Fibroblast of skin of right biceps (primary cell): ENCODE results near the gene ANKRD18B.
"Not testable (repeated sequence)": the region's sequence is repeated elsewhere in the genome, so short reads cannot be mapped to it uniquely, and the experiment has no call there.

Experiments
- DNase-seq: peaks from one replicate; pipeline ENCODE4 v3.0.0-alpha.2; 2013

ANKRD18B gene

DNA sequence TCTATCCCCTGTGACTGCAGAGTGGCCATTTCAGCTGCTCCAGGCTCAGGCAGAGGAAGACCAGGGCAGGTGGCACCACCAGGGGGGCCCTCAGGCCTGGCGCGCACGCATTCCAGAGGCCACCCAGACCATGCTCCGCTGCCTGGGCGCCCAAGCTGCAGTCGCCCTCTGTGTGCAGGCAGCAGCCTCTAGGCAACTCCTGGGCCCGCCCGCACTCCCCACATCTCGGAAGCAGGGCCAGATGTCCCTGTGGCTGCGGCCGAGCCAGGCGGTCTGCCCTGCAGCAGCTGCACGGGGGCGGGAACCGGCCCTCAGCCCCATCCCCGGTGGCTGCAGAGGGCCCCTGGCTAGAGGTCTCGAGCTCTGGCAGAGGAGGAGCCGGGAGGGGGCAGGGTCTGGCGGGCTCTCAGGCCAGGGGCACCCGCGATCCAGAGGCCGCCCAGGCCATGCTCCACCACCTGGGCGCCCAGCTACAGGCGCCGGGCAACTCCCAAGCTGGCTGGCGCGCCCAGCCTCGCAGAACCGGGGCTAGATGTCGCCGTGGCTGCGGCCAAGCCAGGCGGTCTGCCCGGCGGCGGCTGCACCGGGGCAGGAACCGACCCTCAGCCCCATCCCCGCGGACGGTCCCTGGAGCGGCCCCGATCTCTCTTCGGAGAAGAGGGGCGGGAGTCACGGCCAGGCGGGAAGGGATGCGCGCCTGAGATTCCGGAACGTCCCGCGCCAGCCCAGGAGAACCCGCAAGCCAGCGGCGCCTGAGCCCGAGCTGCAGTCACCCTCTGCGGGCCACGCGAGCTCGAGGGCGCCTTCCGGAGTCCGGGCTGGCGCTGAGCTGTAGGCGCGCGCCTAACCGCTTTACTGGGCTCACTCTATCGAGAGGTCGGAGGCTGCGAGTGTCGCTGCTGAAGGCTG is at the start of gene ANKRD18B:
TSS of gene ANKRD18B (plus strand) at position 855 of the 909 bp plus-strand sequence. CDS start 239 bp downstream, outside the sequence.
- DNase-seq: peak; percentile 46

DNA sequence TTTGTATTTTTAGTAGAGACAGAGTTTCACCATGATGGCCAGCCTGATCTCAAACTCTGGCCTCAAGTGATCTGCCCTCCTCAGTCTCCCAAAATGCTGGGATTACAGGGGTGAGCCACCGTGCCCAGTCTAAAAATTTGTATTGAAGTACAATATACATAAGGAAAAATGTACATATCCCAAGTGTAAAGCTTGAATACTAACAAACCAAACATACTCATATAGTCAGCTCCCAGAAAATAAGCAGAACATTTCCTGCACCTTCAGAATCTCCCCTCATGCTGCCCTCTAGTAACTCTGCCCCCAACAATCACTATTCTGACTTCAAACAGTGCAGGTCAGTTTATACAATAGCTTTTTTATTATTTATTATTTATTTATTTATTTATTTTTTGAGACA is 48.7 kb upstream of the ANKRD18B start:
- DNase-seq: no peak

DNA sequence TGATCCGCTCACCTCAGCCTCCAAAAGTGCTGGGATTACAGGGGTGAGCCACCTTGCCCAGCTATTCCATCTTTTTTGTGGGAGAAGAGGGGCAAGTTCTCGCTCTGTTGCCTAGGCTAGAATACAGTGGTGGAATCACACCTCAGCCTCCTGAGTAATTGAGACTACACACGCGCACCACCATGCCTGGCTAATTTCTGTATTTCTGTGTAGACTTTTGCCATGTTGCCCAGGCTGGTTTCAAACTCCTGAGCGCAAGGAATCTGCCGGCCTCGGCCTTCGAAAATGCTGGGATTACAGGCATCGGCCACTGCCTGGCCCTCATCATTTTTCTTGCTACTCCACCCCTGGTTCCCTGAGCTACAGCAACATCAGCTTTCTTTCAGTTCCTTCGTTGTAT is 47.5 kb upstream of the ANKRD18B start:
- DNase-seq: no peak

DNA sequence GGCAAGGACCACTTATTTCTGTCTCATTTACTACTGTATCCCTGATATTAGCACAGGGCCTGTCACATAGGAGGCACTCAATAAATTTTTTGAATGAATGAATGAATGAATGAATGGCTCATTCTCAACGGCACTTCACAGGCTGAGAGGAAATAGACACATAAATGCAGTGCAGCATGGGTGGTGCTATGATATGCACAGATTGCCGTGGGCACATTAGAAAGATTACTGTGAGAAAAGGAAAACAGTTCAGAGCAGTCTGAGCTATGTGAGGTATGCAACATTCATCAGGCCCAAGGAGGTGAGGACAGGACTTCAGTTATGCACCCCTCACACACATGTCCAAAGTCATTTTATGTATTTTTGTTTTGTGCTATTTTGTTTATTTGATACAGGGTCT is 43.9 kb upstream of the ANKRD18B start:
- DNase-seq: peak; percentile 18

DNA sequence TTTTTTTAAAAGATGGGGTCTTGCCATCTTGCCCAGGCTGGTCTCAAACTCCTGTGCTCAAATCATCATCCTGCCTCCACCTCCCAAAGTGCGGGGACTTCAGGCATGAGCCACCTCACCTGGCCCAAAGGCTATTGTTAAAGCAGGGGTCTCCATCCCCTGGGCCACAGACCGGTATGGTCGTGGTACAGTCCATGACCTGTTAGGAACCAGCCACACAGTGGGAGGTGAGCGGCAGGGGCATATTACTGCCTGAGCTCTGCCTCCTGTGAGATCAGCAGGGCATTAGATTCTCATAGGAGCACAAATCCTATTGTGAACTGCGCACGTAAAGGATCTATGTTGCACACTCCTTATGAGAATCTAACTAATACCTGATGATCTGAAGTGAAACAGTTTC is 43.1 kb upstream of the ANKRD18B start:
- no peak for DNase-seq

DNA sequence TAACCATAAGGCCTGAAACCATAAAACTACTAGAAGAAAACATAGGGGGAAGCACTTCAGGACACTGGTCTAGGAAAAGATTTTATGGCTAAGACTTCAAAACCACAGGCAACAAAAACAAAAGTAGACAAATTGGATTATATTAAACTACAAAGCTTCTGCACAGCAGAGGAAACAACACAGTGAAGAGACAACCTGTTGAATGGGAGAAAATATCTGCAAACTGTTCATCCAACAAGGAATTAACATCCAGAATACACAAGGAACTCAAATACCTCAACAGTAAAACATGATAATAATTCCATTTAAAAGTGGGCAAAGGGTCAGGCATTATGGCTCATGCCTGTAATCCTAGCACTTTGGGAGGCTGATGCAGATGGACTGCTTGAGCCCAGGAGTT is 38.7 kb upstream of the ANKRD18B start:
- not testable (repeated sequence) for DNase-seq

DNA sequence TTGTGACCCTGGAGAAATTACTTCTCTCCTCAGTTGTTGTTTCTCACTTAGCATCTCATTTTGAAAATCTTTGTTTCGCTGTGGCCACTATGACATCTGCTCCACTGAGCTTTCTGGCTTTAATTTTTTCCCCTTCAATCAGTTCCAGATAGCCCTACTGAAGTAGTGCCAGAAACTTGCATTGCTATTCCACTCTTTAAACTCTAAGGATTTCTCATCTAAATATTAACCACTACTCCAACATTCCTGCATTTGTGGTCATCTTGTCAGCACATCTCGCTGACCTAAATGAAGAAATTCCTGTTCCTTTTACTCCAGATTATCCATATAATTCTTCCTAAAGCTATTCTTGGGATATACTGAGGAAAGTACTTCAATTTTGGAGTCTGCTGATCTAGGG is 35.0 kb upstream of the ANKRD18B start:
- peak; percentile 79 for DNase-seq

DNA sequence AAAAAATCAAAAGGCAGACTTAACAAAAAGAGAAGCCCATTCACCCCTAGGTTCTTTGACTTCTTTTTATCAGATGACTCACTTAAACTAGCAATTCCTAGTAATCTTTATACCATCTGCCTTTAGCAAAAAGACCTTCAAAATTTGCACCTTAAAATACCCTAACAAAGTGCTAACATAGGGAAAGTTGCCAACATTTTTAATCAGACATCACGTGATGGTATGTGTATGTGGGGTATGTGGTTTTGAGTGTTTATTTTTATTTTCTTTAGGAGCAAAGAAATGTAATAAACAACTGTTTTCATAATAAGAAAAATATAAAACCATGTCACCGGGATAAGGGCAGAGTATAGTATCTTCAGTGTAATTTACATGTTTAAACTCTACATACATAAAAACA is 30.2 kb upstream of the ANKRD18B start:
- not testable (repeated sequence) for DNase-seq

DNA sequence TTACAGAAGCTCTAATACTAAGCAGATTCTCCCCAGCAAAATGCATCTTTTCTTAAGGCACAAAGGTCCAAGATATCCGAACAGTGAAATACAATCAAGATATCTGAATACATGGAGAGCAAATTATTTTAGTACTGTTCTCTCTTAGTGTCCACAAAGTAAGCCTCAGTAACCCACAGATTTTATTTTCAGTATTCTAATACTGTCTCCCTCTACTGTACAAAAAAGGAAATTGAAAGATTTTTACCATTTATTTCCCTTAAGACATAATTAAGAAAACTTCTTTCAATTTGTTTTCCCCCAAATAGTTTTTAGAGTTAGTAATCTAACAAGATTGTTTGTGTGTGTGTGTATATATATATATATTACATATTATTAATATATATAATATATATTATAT is 25.7 kb upstream of the ANKRD18B start:
- peak; percentile 10 for DNase-seq

DNA sequence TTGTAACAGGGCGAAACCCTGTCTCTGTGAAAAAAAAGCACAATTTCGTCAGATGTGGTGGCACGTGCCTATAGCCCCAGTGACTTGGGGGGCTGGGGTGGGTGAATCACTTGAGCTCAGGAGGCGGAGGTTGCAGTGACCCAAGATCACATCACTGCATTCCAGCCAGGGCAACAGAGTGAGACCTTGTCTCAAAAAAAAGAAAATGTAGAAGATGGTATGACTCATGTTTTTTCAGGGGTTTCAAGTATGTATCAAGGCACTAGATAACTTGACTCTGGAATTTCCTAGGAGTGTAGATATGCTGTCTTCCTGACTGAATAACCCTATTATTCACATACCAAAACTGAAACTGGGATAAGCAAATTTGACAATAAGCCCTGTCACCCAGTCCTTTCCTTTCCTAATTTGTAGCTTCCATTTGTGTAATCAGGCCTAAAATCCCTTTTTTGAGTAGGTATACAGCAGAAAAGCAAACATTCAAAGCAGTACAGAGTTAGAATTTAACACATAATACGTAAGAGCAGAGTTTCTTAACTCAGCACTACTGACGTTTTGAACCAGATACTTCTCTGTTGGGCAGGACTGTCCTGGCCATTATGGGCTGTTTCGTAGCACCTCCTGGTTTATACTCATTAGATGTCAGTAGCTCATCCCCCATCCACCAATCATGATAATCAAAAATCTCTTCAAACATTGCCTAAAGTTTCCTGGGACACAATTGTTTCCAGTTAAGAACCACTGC is 17.3 kb upstream of the ANKRD18B start:
- DNase-seq: peak; percentile 99

DNA sequence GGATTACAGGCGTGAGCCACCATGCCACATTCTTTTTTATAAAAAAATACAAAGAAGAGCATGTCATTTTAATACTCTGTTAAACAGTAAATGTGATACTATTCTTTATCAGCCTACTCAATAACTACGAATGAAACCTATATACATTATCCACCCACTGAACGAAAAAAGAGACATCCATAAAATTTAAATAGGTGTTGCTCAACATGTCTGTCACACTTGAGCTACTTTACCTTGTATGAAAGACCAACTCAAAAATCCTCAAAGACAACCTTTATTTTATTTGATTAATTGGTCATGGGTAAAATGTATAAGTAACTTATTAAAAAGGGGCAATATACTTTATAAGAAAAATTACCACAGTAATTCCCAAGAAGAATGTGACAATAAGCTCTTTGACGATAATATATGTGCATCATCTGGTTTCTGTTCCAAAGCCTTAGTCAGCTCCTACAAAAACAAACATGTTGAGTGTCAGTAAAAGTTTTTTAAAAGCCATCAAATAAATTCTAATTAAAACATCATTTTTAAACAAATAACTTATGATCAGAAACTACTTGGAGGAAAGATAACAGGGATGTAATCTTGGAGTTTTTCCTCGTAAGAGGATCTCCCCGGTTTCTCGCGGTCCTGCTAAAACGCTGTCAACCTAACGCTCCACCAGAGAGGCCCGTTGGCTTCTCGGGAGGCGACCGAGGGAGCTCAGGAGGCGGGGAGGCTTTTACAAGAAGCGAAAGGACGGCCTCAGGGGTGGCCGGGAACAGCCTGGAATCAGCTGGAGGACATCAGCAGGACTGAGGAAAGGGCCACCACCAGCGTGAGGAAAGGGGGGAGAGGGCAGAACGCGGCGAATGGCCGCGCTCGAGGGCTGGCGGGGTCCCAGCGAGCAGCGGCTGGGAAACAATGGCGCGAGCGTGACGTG is 13.5 kb upstream of the ANKRD18B start:
- DNase-seq: peak; percentile 69

DNA sequence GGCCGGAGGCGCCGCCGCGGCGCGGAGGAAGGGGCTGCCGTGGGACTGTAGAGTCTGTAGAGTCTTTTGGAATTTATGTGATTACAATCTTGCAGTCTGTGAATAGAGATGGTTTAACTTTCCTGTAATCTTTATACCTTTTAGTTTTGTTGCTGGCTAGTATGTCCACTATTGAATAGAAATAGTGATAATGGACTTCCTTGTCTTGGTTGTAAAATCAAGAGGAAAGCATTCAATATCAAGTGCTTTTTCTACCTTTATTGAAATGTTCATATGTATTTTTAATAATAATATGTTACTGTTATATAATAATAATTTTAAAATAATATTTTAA is 12.9 kb upstream of the ANKRD18B start:
- DNase-seq: not testable (repeated sequence)

DNA sequence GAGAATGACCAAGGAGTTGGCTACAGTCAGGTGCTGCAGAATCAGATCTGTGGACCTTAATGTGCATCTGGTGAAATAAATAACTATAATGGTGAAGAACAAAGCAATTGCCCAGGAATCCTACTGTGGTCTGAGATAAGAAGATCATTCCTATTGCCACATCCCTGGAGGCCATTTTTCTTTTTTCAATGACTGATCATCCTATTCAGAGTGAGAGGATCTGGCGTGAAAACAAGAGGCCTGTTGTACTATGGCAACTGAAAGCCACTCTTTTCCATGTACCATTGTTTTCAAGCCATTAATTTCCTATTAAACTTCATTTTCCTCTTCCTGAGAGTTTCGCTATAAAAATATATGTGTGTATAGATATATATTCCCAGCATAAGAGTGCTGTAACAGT is 11.5 kb upstream of the ANKRD18B start:
- DNase-seq: not testable (repeated sequence)

DNA sequence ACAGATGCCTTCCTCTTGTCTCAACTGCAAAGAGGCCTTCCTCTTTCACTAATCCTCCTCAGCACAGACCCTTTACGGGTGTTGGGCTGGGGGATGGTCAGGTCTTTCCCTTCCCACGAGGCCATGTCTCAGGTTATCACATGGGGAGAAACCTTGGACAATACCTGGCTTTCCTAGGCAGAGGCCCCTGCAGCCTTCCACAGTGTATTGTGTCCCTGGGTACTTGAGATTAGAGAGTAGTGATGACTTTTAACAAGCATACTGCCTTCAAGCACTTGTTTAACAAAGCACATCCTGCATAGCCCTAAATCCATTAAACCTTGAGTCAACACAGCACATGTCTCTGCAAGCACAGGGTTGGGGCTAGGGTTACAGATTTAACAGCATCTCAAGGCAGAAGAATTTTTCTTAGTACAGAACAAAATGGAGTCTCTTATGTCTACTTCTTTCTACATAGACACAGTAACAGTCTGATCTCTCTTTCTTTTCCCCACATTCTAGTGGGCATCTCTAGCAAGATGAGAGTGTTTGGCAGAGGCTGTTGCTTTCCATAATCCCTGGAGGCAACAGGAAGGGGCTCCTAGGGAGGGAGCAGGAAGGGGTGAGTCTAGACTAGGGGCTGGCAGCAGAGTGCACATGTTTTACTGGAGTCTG is 8.6 kb upstream of the ANKRD18B start:
- not testable (repeated sequence) for DNase-seq

DNA sequence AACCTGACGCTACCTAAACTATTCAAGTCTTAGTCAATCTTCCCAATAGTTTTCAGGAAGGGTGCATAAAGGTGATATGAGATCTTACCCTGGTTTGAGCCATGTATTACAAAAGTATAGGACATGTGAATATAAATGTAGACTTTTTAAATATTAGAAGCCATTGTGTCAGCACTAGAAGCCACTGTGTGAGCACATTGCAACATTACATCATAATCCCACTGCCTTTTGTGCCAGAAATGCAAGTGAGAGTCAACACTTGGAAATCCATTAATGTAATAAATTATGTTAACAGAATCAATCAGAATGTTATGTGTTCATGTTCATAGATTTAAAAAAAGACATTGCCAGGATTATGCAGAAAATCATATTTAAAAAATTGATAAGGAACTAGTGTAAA is 7.7 kb upstream of the ANKRD18B start:
- DNase-seq: not testable (repeated sequence)

DNA sequence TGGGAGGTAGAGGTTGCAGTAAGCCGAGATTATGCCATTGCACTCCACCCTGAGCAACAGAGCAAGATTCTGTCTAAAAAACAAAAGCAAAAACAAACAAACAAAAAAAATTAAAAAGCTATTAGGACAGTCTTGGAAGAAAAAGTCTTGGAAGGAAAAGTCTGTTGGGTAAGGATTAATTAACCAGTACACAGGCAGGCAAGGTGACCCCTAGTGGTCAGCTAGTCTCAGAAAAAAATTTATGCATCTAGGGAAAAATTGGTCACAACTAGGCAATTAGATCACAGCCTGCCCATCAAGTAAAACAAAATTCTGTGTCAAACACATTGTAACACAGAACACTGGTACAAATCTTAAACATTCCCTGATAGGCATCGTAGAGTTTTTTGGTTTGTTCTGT is 6.7 kb upstream of the ANKRD18B start:
- peak; percentile 57 for DNase-seq

DNA sequence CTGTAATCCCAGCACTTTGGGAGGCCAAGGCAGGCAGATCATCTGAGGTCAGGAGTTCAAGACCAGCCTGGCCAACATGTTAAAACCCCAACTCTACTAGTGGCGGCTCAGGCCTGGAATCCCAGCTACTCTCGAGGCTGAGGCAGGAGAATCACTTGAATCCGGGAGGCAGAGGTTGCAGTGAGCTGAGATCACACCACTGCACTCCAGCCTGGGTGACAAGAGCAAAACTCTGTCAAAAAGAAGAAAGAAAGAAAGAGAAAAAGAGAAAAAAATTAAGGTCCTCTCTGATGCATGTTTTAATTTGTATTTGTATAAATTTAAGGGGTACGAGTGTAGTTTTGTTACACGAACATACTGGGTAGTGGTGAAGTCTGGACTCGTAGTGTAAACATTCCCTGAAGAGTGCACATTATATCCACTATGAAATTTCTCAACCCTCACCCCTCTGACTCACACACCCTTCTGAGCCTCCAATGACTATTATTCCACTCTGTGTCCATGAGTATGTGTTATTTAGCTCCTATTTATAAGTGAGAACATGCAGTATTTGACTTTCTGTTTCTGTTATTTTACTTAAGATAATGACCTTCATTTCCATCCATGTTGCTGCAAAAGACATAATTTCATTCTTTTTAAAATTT is 6.0 kb upstream of the ANKRD18B start:
- peak; percentile 67 for DNase-seq

DNA sequence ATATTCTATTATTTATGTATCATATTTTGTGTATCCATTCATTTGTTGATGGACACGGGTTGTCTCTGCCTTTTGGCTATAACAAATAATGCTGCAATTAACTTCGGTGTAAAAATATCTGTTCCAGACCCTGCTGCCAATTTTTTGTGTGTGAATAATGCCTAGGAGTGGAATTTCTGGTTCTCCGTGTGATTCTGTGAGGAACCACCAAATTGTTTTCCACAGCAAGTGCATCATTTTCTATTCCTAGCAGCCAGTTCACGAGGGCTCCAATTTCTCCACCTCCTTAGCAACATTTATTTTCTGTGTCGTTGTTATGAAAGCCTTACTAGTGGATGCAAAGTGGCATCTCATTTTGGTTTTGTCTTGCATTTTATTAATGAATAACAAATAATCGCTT is 2.2 kb upstream of the ANKRD18B start:
- DNase-seq: not testable (repeated sequence)

DNA sequence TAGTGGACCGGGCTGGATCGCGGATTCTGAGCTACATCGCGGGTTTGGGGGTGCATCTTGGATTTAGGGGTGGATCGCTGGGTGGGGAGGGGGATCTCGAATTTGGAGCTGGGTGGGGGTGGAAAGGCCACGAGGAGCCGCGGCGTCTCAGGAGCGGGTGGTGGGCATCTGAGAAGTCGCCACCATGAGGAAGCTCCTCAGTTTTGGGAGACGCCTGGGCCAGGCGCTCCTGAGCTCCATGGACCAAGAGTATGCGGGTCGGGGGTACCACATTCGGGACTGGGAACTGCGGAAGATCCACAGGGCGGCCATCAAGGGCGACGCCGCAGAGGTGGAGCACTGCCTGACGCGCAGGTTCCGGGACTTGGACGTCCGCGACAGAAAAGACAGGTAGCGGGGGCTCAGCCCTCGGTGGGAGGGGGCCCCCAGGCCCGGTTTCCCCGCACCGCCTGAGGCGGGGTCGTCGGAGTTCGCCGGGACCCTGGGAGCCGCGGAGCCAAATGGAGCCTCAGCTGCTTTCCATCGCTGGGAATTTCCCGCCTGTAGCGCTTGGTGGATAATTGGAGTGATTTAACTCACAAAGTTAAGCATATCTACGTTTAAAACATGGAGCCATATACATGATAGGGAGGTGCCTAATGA is 376 bp downstream of the ANKRD18B start:
- no peak for DNase-seq

DNA sequence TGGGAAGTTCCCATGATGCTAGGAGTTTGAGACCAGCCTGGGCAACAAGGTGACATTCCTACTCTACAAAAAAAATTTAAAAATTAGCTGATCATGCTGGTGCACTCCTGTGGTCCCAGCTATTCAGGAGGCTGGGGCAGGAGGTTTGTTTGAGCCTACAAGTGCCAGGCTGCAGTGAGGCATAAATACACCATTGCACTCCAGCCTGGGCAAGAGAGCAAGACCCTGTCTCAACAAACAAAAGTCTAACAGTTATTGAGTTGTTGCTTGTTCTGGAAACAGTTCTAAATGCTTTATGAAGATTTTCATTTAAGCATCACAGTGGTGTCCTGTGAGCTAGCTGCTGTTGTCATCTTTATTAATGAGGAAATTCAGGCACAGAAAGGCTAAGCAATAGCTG is 4.0 kb downstream of the ANKRD18B start:
- not testable (repeated sequence) for DNase-seq

DNA sequence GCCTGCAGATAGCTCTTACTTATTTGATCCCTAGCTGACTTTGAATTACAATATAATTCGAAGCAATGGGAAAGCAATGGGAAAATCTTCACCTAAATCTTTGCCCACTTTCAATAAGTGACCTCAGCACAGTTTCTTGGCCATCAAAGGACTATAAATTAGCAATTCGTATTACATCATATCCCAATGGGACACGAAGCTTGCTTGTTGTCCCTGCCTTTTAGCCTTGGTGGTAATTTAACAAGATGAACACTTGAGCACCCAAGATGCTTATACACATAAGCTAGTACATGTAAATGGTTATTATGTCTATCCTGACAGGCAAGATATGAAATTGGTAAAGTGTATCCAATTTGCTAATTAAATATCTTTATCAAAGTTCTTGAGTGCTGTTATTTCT is 9.9 kb downstream of the ANKRD18B start:
- DNase-seq: not testable (repeated sequence)
